Measurements from ENCODE around the gene PTPMT1.

PTPMT1 gene

GRCh38 chr11:47616726-47617416, 51.5 kb downstream of the PTPMT1 start:
- TF ChIP-seq CTCF (conservative IDR thresholded peaks at IDR 0.05; ENCODE audit: low read depth, low read length): peak; percentile 99
- H3K4me3 ChIP-seq (ENCODE audit: low read depth, low read length): no peak overlapping the region
- peak; percentile 94 for DNase-seq (ENCODE audit: low read depth)

GRCh38 chr11:47617417-47617809, 52.0 kb downstream of the PTPMT1 start:
- no peak overlapping the region for H3K4me3 ChIP-seq (ENCODE audit: low read depth, low read length)
- peak; percentile 84 for DNase-seq (ENCODE audit: low read depth)
- no peak for TF ChIP-seq CTCF (conservative IDR thresholded peaks at IDR 0.05; ENCODE audit: low read depth, low read length)

- no peak for DNase-seq (ENCODE audit: low read depth)
- no peak for TF ChIP-seq CTCF (conservative IDR thresholded peaks at IDR 0.05; ENCODE audit: low read depth, low read length)
- H3K4me3 ChIP-seq (ENCODE audit: low read depth, low read length): no peak overlapping the region
These were observed 55.5 kb downstream of the PTPMT1 start for GRCh38 chr11:47620836-47621378.

All from choroid plexus epithelial cell (primary cell).